CD8-positive, alpha-beta memory T cell (primary cell): ENCODE data around the gene ANTKMT. TPM values are rescaled to one million over a fixed set of nuclear protein-coding genes. Genes with fewer than 3 reads are reported as not detected.

Source experiments
- CTCF ChIA-PET: fragments of 350-600 bp; sonication (Branson Sonifier 250); formaldehyde crosslinking; loops from one replicate; lab custom pipeline; 2021; ENCODE audit warnings: antibody characterized with exemption; lab: Charles Lee
- POLR2A ChIA-PET: fragments of 350-600 bp; sonication (Branson Sonifier 250); formaldehyde crosslinking; loops from one replicate; lab custom pipeline; 2021; ENCODE audit warnings: antibody characterized with exemption; lab: Charles Lee
- DNase-seq, 5 donors: peaks; one replicate each; pipeline versions ENCODE4 v3.0.0 to v3.0.0-alpha.2; 2020 to 2022; ENCODE audit warnings: mixed read lengths in 1 of 5
- H3K27ac ChIP-seq: one replicate; pipeline ENCODE4 v1.7.0; 2013; ENCODE audit warnings: low read depth, mild to moderate bottlenecking, low read length, moderate library complexity
- H3K27me3 ChIP-seq: 2 replicates; pipeline ENCODE4 v1.7.0; 2013; ENCODE audit warnings: low read length, mild to moderate bottlenecking; ENCODE audit not compliant: insufficient read depth, poor library complexity, severe bottlenecking
- H3K36me3 ChIP-seq: 2 replicates; pipeline ENCODE4 v1.7.0; 2013; ENCODE audit warnings: mild to moderate bottlenecking, low read length, moderate library complexity; ENCODE audit not compliant: insufficient read depth
- H3K4me1 ChIP-seq: 2 replicates; pipeline ENCODE4 v1.7.0; 2013; ENCODE audit warnings: mild to moderate bottlenecking, low read length, moderate library complexity; ENCODE audit not compliant: insufficient read depth
- H3K4me3 ChIP-seq: 2 replicates; pipeline ENCODE4 v1.7.0; 2013; ENCODE audit warnings: mild to moderate bottlenecking, low read length
- H3K9me3 ChIP-seq: 2 replicates; pipeline ENCODE4 v1.7.0; 2013; ENCODE audit warnings: mild to moderate bottlenecking, low read length
- H3K27ac Mint-ChIP-seq, 8 donors: one replicate each; pipeline ENCODE4 v1.8.0; 2020 to 2021; ENCODE audit warnings: mixed read lengths in 8 of 8, mild to moderate bottlenecking in 6 of 8, inconsistent platforms in 3 of 8, moderate library complexity in 3 of 8
- H3K27me3 Mint-ChIP-seq, 2 donors: one replicate each; pipeline ENCODE4 v1.8.0; 2020 to 2021; ENCODE audit warnings: mixed read lengths in 2 of 2, mild to moderate bottlenecking in 1 of 2, moderate library complexity in 1 of 2
- H3K36me3 Mint-ChIP-seq, 3 donors: one replicate each; pipeline ENCODE4 v1.8.0; 2020 to 2021; ENCODE audit warnings: mixed read lengths in 3 of 3, inconsistent platforms in 1 of 3, mild to moderate bottlenecking in 1 of 3
- H3K4me1 Mint-ChIP-seq, 3 donors: one replicate each; pipeline ENCODE4 v1.8.0; 2020 to 2021; ENCODE audit warnings: mixed read lengths in 3 of 3, inconsistent platforms in 1 of 3, mild to moderate bottlenecking in 1 of 3
- H3K4me3 Mint-ChIP-seq, 7 donors: one replicate each; pipeline ENCODE4 v1.8.0; 2020 to 2021; ENCODE audit warnings: mixed read lengths in 7 of 7, mild to moderate bottlenecking in 6 of 7, moderate library complexity in 4 of 7, inconsistent platforms in 2 of 7
- H3K9me3 Mint-ChIP-seq, 5 donors: one replicate each; pipeline ENCODE4 v1.8.0; 2020 to 2022; ENCODE audit warnings: mixed read lengths in 5 of 5, mild to moderate bottlenecking in 3 of 5, moderate library complexity in 2 of 5, inconsistent platforms in 1 of 5
- polyA plus RNA-seq: library from polyadenylated mRNA; unstranded; fragments of 300-500 nt; fragmentation: Illumina TruSeq; gene quantifications from one replicate; pipeline ENCODE4 v1.2.3, GENCODE V29; 2021
- total RNA-seq, 2 experiments: library from RNA; stranded (reverse); gene quantifications; one replicate each; pipeline ENCODE4 v1.2.3, GENCODE V29; 2021

Gene ANTKMT
- total RNA-seq (10 to 100 TPM; 64.2 to 72.0 TPM), polyA plus RNA-seq (127 TPM)

GRCh38 chr16:720990-721764 lies at the start of gene ANTKMT:
TSS of gene ANTKMT (plus strand) at chr16:721146. CDS start at chr16:721275, 129 bp downstream.
- H3K27ac Mint-ChIP-seq: peak within 1 kb of the TSS; percentile 74 to 98 (median 94)
- H3K4me1 Mint-ChIP-seq: peaks cover 18 to 49% (median 19%) of the 10 kb centered on the region in 3 donors
- no peaks in the 10 kb centered on the region for H3K27me3 ChIP-seq
- H3K9me3 ChIP-seq: no peaks in the 10 kb centered on the region
- CTCF ChIA-PET: interaction anchor here (0.8 to 22.8 kb wide), 7 partner anchors 7 to 65 kb away, joined by 3 to 332 read pairs (median 10); partner anchors contain the start of genes CIAO3, HAGHL and METRN
- peak within 1 kb of the TSS; percentile 83 to 97 (median 89) for H3K4me3 Mint-ChIP-seq
- H3K4me3 ChIP-seq: peak within 1 kb of the TSS; percentile 67
- H3K9me3 Mint-ChIP-seq: no peaks in the 10 kb centered on the region
- peak; percentile 68 to 84 (median 83) for DNase-seq
- H3K36me3 Mint-ChIP-seq: no peaks in the 10 kb centered on the region
- H3K36me3 ChIP-seq: no peaks in the 10 kb centered on the region
- H3K27me3 Mint-ChIP-seq: no peaks in the 10 kb centered on the region
- POLR2A ChIA-PET: interaction anchor here (0.7 to 3.2 kb wide), 8 partner anchors 9 to 243 kb away, joined by 3 to 21 read pairs (median 8); partner anchors contain the start of genes CHTF18, CIAO3, METTL26 and RPUSD1
- H3K4me1 ChIP-seq: peaks cover 31% of the 10 kb centered on the region
- peak within 1 kb of the TSS; percentile 82 for H3K27ac ChIP-seq

DNA sequence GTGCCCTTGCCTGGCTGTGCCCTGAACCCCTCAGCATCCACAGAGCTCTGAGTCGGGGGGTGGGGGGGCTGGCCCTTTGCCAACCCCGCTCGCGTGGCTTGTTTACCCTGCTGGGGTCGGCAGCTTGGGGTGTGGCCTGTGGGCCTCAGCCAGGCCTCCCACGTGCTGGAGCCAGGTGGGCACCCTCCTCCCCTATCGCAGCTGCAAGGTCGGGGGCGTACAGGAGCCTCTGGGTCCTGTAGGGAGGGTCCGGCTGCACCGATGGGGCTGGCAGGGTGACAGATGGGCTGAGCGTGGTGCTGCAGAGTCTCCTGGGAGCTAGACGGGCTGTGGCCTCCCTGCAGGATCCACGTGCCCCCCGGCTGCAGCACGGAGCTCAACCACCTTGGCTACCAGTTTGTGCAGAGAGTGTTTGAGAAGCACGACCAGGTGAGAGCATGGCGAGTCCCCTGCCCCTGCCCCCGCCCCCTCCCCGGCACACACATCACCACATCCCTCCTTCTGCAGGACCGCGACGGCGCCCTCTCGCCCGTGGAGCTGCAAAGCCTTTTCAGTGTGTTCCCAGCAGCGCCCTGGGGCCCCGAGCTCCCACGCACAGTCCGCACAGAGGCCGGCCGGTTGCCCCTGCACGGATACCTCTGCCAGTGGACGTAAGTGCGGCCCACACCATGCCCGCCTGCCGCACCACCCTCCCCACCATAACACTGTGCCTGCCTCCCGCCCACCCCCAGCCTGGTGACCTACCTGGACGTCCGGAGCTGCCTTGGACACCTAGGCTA lies 49.4 kb upstream of the ANTKMT start:
- CTCF ChIA-PET: no interaction called here
- H3K4me1 ChIP-seq: peaks cover 15% of the 10 kb centered on the region
- H3K36me3 Mint-ChIP-seq: peaks cover 0 to 36% (median 0%) of the 10 kb centered on the region in 3 donors
- peaks cover 0 to 6% of the 10 kb centered on the region in 2 donors for H3K27me3 Mint-ChIP-seq
- H3K27me3 ChIP-seq: no peaks in the 10 kb centered on the region
- H3K4me3 Mint-ChIP-seq: peak overlapping the region in 3 of 7 donors; percentile 12 to 44 (median 23)
- peak overlapping the region in 2 of 8 donors; percentile 50 to 60 for H3K27ac Mint-ChIP-seq
- DNase-seq: no peak
- H3K4me3 ChIP-seq: no peak overlapping the region
- H3K36me3 ChIP-seq: peaks cover 4% of the 10 kb centered on the region
- H3K9me3 ChIP-seq: no peaks in the 10 kb centered on the region
- no peaks in the 10 kb centered on the region for H3K9me3 Mint-ChIP-seq
- H3K4me1 Mint-ChIP-seq: peaks cover 4 to 25% (median 5%) of the 10 kb centered on the region in 3 donors
- no peak overlapping the region for H3K27ac ChIP-seq
- POLR2A ChIA-PET: interaction anchor here (0.6 to 1.1 kb wide), 4 partner anchors 18 to 426 kb away, joined by 3 to 4 read pairs (median 4); partner anchors contain the start of gene WDR24

- H3K27me3 ChIP-seq: no peaks in the 10 kb centered on the region
- H3K27ac ChIP-seq: no peak overlapping the region
- H3K4me1 Mint-ChIP-seq: peaks cover 5 to 25% (median 7%) of the 10 kb centered on the region in 3 donors
- H3K4me3 ChIP-seq: no peak overlapping the region
- H3K27me3 Mint-ChIP-seq: peaks cover 0 to 6% of the 10 kb centered on the region in 2 donors
- DNase-seq: no peak
- H3K9me3 Mint-ChIP-seq: no peaks in the 10 kb centered on the region
- ChIA-PET CTCF (no interaction called here), POLR2A (interaction anchor here (0.6 kb wide), 1 partner anchor 425 kb away, joined by 3 read pairs; no protein-coding TSS in a partner anchor)
- peaks cover 0 to 36% (median 0%) of the 10 kb centered on the region in 3 donors for H3K36me3 Mint-ChIP-seq
- no peaks in the 10 kb centered on the region for H3K9me3 ChIP-seq
- peaks cover 10% of the 10 kb centered on the region for H3K4me1 ChIP-seq
- H3K27ac Mint-ChIP-seq: no peak overlapping the region
- peaks cover 4% of the 10 kb centered on the region for H3K36me3 ChIP-seq
- no peak overlapping the region for H3K4me3 Mint-ChIP-seq
Measured at GRCh38 chr16:672371-672770, 48.6 kb upstream of the ANTKMT start.

GRCh38 chr16:672851-673250 lies 48.1 kb upstream of the ANTKMT start:
- ChIA-PET CTCF (no interaction called here), POLR2A (no interaction called here)
- Mint-ChIP-seq H3K9me3 (no peaks in the 10 kb centered on the region), H3K4me3 (peak overlapping the region in 2 of 7 donors; percentile 54 to 78), H3K36me3 (peaks cover 0 to 36% (median 0%) of the 10 kb centered on the region in 3 donors), H3K27me3 (peaks cover 0 to 6% of the 10 kb centered on the region in 2 donors), H3K4me1 (peaks cover 0 to 20% (median 3%) of the 10 kb centered on the region in 3 donors), H3K27ac (peak overlapping the region in 1 of 8 donors; percentile 56)
- Histone ChIP-seq H3K27me3 (no peaks in the 10 kb centered on the region), H3K4me3 (no peak overlapping the region), H3K9me3 (no peaks in the 10 kb centered on the region), H3K4me1 (peaks cover 5% of the 10 kb centered on the region), H3K36me3 (peaks cover 4% of the 10 kb centered on the region), H3K27ac (no peak overlapping the region)
- no peak for DNase-seq

- H3K9me3 ChIP-seq: no peaks in the 10 kb centered on the region
- peaks cover 0 to 6% of the 10 kb centered on the region in 2 donors for H3K27me3 Mint-ChIP-seq
- DNase-seq: no peak
- H3K36me3 ChIP-seq: peaks cover 4% of the 10 kb centered on the region
- POLR2A ChIA-PET: no interaction called here
- no peak overlapping the region for H3K27ac ChIP-seq
- peaks cover 0 to 20% (median 3%) of the 10 kb centered on the region in 3 donors for H3K4me1 Mint-ChIP-seq
- no peaks in the 10 kb centered on the region for H3K27me3 ChIP-seq
- peak overlapping the region in 2 of 7 donors; percentile 23 to 34 for H3K4me3 Mint-ChIP-seq
- peaks cover 0 to 36% (median 0%) of the 10 kb centered on the region in 3 donors for H3K36me3 Mint-ChIP-seq
- no peak overlapping the region for H3K4me3 ChIP-seq
- CTCF ChIA-PET: no interaction called here
- no peaks in the 10 kb centered on the region for H3K9me3 Mint-ChIP-seq
- H3K4me1 ChIP-seq: peaks cover 5% of the 10 kb centered on the region
- peak overlapping the region in 1 of 8 donors; percentile 56 for H3K27ac Mint-ChIP-seq
Measured at GRCh38 chr16:673399-673991, 47.5 kb upstream of the ANTKMT start.

GRCh38 chr16:674214-674881 lies 46.6 kb upstream of the ANTKMT start:
- Histone ChIP-seq H3K4me1 (peaks cover 8% of the 10 kb centered on the region), H3K36me3 (peaks cover 4% of the 10 kb centered on the region), H3K4me3 (no peak overlapping the region), H3K27ac (no peak overlapping the region), H3K9me3 (no peaks in the 10 kb centered on the region), H3K27me3 (no peaks in the 10 kb centered on the region)
- POLR2A ChIA-PET: interaction anchor here (1.2 kb wide), 1 partner anchor 30 kb away, joined by 3 read pairs; no protein-coding TSS in a partner anchor
- Mint-ChIP-seq H3K36me3 (peaks cover 0 to 34% (median 0%) of the 10 kb centered on the region in 3 donors), H3K4me3 (peak overlapping the region in 2 of 7 donors; percentile 34), H3K9me3 (no peaks in the 10 kb centered on the region), H3K4me1 (peaks cover 5 to 20% (median 5%) of the 10 kb centered on the region in 3 donors), H3K27ac (no peak overlapping the region), H3K27me3 (peaks cover 0 to 6% of the 10 kb centered on the region in 2 donors)
- DNase-seq: no peak
- CTCF ChIA-PET: no interaction called here
